M059J (cell line): Measurements from ENCODE around the gene NBEAL2. TPM values are rescaled to one million over a fixed set of nuclear protein-coding genes. Genes with fewer than 3 reads are reported as not detected.
"Not testable (repeated sequence)": the region's sequence is repeated elsewhere in the genome, so short reads cannot be mapped to it uniquely, and the experiment has no call there.

Experiments used
- DNase-seq: peaks from one replicate; pipeline ENCODE4 v3.0.0-alpha.2; 2012; ENCODE audit warnings: low read depth
- total RNA-seq: library from RNA; depleted of rRNA; stranded (reverse); fragments of >200 nt; shearing (Covaris generic); gene quantifications from 2 replicates; pipeline ENCODE4 v1.2.3, GENCODE V29; 2014

NBEAL2 gene
- total RNA-seq, 1 experiment from 2014 or later = 3.5 TPM

GRCh38 chr3:46962427-46962826, 17.0 kb upstream of the NBEAL2 start:
- no peak for DNase-seq

- DNase-seq = no peak
Observed at GRCh38 chr3:46962990-46963389, 16.5 kb upstream of the NBEAL2 start.

GRCh38 chr3:46964038-46964590, 15.4 kb upstream of the NBEAL2 start:
- DNase-seq = not testable (repeated sequence)

GRCh38 chr3:46965151-46965550, 14.3 kb upstream of the NBEAL2 start:
- no peak for DNase-seq

- no peak for DNase-seq
Observed at GRCh38 chr3:46966811-46967210, 12.7 kb upstream of the NBEAL2 start.

- no peak for DNase-seq
Observed at GRCh38 chr3:46968783-46969428, 10.6 kb upstream of the NBEAL2 start.

GRCh38 chr3:46970391-46971091, 8.9 kb upstream of the NBEAL2 start:
- DNase-seq = peak; percentile 66

- no peak for DNase-seq
Observed at GRCh38 chr3:46971151-46971550, 8.3 kb upstream of the NBEAL2 start.

GRCh38 chr3:46971742-46972141, 7.7 kb upstream of the NBEAL2 start:
- no peak for DNase-seq

- DNase-seq = no peak
Observed at GRCh38 chr3:46972396-46972795, 7.1 kb upstream of the NBEAL2 start.

GRCh38 chr3:46974421-46975171, 4.9 kb upstream of the NBEAL2 start:
- DNase-seq = no peak

- peak; percentile 98 for DNase-seq
Observed at GRCh38 chr3:46976326-46977190, 2.9 kb upstream of the NBEAL2 start, which contains the start of gene CCDC12. TSS of gene CCDC12 (minus strand) at chr3:46976745. CDS start at chr3:46976732, 13 bp downstream.

GRCh38 chr3:46977811-46978195, 1.7 kb upstream of the NBEAL2 start:
- no peak for DNase-seq

- no peak for DNase-seq
Observed at GRCh38 chr3:46978381-46978780, 1.1 kb upstream of the NBEAL2 start.

GRCh38 chr3:46979958-46980497, 562 bp downstream of the NBEAL2 start:
- no peak for DNase-seq

- DNase-seq = no peak
Observed at GRCh38 chr3:46981932-46982471, 2.5 kb downstream of the NBEAL2 start.

- no peak for DNase-seq
Observed at GRCh38 chr3:46982546-46982945, 3.1 kb downstream of the NBEAL2 start.

GRCh38 chr3:46984591-46985459, 5.4 kb downstream of the NBEAL2 start:
- DNase-seq = no peak

GRCh38 chr3:46985588-46985987, 6.1 kb downstream of the NBEAL2 start:
- no peak for DNase-seq
